Measurements from ENCODE around the gene RPL22L1. TPM values are rescaled to one million over a fixed set of nuclear protein-coding genes. Genes with fewer than 3 reads are reported as not detected.
"Not testable (repeated sequence)": the region's sequence is repeated elsewhere in the genome, so short reads cannot be mapped to it uniquely, and the experiment has no call there.

The RPL22L1 gene
- total and polyA plus RNA-seq, 2 donors (not counting 1 experiment from before 2014, with no cell fraction given): 46.1 to 147 TPM

DNA sequence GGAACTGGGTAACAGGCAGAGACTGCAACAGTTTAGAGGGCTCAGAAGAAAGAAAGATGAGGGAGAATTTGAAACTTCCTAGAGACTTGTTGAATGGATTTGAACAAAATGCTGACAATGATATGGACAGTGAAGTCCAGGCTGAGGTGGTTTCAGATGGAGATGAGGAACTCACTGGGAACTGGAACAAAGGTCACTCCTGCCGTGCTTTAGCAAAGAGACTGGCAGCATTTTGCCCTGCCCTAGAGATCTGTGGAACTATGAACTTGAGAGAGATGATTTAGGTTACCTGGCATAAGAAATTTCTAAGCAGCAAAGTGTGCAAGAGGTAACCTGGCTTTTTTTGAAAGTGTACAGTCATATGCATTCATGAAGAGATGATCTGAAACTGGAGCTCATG lies 26.8 kb upstream of the RPL22L1 start:
- no peak overlapping the region for H2AFZ ChIP-seq (ENCODE audit: insufficient read depth, low read depth, low read length, poor library complexity, severe bottlenecking)
- TF ChIP-seq, protein P1, sequence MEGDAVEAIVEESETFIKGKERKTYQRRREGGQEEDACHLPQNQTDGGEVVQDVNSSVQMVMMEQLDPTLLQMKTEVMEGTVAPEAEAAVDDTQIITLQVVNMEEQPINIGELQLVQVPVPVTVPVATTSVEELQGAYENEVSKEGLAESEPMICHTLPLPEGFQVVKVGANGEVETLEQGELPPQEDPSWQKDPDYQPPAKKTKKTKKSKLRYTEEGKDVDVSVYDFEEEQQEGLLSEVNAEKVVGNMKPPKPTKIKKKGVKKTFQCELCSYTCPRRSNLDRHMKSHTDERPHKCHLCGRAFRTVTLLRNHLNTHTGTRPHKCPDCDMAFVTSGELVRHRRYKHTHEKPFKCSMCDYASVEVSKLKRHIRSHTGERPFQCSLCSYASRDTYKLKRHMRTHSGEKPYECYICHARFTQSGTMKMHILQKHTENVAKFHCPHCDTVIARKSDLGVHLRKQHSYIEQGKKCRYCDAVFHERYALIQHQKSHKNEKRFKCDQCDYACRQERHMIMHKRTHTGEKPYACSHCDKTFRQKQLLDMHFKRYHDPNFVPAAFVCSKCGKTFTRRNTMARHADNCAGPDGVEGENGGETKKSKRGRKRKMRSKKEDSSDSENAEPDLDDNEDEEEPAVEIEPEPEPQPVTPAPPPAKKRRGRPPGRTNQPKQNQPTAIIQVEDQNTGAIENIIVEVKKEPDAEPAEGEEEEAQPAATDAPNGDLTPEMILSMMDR (IDR thresholded peaks at IDR 0.05): no peak
- no peak for TF ChIP-seq EZH2 (IDR thresholded peaks at IDR 0.05; ENCODE audit: borderline replicate concordance, insufficient read depth, low read depth, low read length, poor library complexity, severe bottlenecking)
- intact Hi-C loops (cut with micrococcal nuclease): no loop called here
- Mint-ChIP-seq H3K27me3 (no peaks in the 10 kb centered on the region), H3K4me1 (no peaks in the 10 kb centered on the region), H3K27ac (no peak overlapping the region), H3K4me3 (no peak overlapping the region), H3K9me3 (ENCODE audit: insufficient read depth) (peaks cover 5% of the 10 kb centered on the region)
- H3K9ac ChIP-seq (ENCODE audit: low read length): no peak overlapping the region
- no peaks in the 10 kb centered on the region for H3K4me1 ChIP-seq (ENCODE audit: control insufficient read depth in 2 of 2, insufficient read depth in 2 of 2, low read length in 2 of 2)
- WGBS (ENCODE audit: insufficient coverage): 100% methylated on average over 1 of the region's 1 CpG
- no peak overlapping the region for H3K4me2 ChIP-seq (replicated peaks; ENCODE audit: low read depth, low read length, poor library complexity, severe bottlenecking)
- peaks cover 0 to 3% (median 1%) of the 10 kb centered on the region in 3 donors for H3K9me3 ChIP-seq (ENCODE audit: control extremely low read depth in 1 of 3, control insufficient read depth in 2 of 3, insufficient read depth in 1 of 3, low read length in 2 of 3)
- no peak overlapping the region for H3K27ac ChIP-seq (ENCODE audit: low read length in 2 of 2)
- H3K36me3 ChIP-seq (replicated peaks in 1 of 2; ENCODE audit: control extremely low read depth in 1 of 2, control insufficient read depth in 1 of 2, extremely low read depth in 1 of 2, insufficient read depth in 2 of 2, low read length in 1 of 2): no peaks in the 10 kb centered on the region
- H3K27me3 ChIP-seq (replicated peaks in 1 of 4; ENCODE audit: control extremely low read depth in 1 of 4, control insufficient read depth in 3 of 4, insufficient read depth in 4 of 4, low read length in 3 of 4): no peaks in the 10 kb centered on the region
- CTCF ChIA-PET: no interaction called here
- POLR2A ChIA-PET: no interaction called here
- H4K20me1 ChIP-seq (ENCODE audit: control insufficient read depth, insufficient read depth, low read length, poor library complexity, severe bottlenecking): no peaks in the 10 kb centered on the region
- DNase-seq: no peak
- no peak for ATAC-seq (ENCODE audit: low read depth)
- H3K4me3 ChIP-seq (ENCODE audit: control extremely low read depth in 1 of 5, extremely low read depth in 1 of 5, insufficient read depth in 1 of 5, low read depth in 2 of 5, low read length in 4 of 5): no peak overlapping the region
- H3K79me2 ChIP-seq (ENCODE audit: control insufficient read depth, insufficient read depth, low read length): no peaks in the 10 kb centered on the region

DNA sequence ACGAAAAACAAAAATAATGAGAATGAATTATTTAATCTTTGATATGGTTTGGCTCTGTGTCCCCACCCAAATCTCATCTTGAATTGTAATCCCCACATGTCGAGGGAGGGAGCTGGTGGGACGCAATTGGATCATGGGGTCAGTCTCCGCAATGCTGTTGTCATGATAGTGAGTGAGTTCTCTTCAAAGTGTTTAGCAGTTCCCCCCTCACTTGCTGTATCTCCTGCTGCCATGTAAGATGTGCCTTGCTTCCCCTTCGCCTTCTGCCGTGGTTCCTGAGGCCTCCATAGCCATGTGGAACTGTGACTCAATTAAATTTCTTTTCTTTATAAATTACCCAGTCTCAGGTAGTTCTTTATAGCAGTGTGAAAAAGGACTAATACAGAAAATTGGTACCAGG lies 26.3 kb upstream of the RPL22L1 start:
- H3K9me3 Mint-ChIP-seq (ENCODE audit: insufficient read depth); H3K79me2 ChIP-seq (ENCODE audit: control insufficient read depth, insufficient read depth, low read length); H3K9ac ChIP-seq (ENCODE audit: low read length); H3K4me2 ChIP-seq (replicated peaks; ENCODE audit: low read depth, low read length, poor library complexity, severe bottlenecking); ATAC-seq (ENCODE audit: low read depth); H3K9me3 ChIP-seq (ENCODE audit: control extremely low read depth in 1 of 3, control insufficient read depth in 2 of 3, insufficient read depth in 1 of 3, low read length in 2 of 3); H2AFZ ChIP-seq (ENCODE audit: insufficient read depth, low read depth, low read length, poor library complexity, severe bottlenecking); H3K27me3 ChIP-seq (replicated peaks in 1 of 4; ENCODE audit: control extremely low read depth in 1 of 4, control insufficient read depth in 3 of 4, insufficient read depth in 4 of 4, low read length in 3 of 4); H3K4me1 Mint-ChIP-seq; H3K36me3 ChIP-seq (replicated peaks in 1 of 2; ENCODE audit: control extremely low read depth in 1 of 2, control insufficient read depth in 1 of 2, extremely low read depth in 1 of 2, insufficient read depth in 2 of 2, low read length in 1 of 2); POLR2A ChIA-PET; H3K27ac Mint-ChIP-seq; H3K4me3 ChIP-seq (ENCODE audit: control extremely low read depth in 1 of 5, extremely low read depth in 1 of 5, insufficient read depth in 1 of 5, low read depth in 2 of 5, low read length in 4 of 5); H3K4me1 ChIP-seq (ENCODE audit: control insufficient read depth in 2 of 2, insufficient read depth in 2 of 2, low read length in 2 of 2); DNase-seq; CTCF ChIA-PET; H3K4me3 Mint-ChIP-seq; H3K27ac ChIP-seq (ENCODE audit: low read length in 2 of 2); H3K27me3 Mint-ChIP-seq; intact Hi-C loops (cut with micrococcal nuclease); H4K20me1 ChIP-seq (ENCODE audit: control insufficient read depth, insufficient read depth, low read length, poor library complexity, severe bottlenecking): not testable (repeated sequence)
- no CpG with 5 or more reads among the region's 6 CpGs for WGBS (ENCODE audit: insufficient coverage)
